HL-60/S4 treated with phorbol 12-myristate 13-acetate at 8.2 ng/mL for 4 days and 3 days (cell line): Measurements from ENCODE around the gene PLEK2.
"Not testable (repeated sequence)": the region's sequence is repeated elsewhere in the genome, so short reads cannot be mapped to it uniquely, and the experiment has no call there.

Experiments
- in situ Hi-C: fragments of 300-500 bp; cut with MboI; formaldehyde crosslinking; loops from 2 replicates; pipeline ENCODE4 v1.15.0; 2022; ENCODE audit warnings: low sequenced_read_pairs

PLEK2 gene

DNA sequence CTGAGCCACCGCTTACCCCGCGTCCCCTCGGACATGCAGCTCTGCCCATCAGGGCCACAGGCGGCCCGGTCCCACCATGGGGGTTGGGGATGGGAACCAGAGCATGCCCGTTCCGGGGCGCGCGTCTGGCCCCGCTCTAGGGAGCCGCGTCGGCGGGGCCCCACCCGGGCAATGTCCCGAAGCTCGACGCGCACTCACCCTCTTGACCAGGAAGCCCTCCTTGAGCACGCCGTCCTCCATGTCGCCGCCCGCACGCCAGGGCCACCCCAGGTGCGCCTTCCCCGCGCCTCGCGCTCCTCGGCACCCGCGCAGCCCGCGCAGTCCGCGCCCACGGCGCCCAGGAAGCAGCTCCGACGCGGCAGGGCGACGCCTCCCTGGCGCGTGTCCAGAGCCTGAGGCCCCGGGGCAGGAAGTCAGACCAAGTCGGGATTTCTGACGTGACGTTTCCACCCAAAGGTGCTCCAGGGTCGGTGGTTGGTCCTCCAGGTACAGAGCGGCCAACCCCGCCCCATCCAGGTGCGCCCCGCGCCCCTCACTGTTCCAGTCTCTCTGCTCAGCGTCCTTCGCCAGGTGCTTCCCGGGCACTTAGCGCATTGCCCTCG lies at the start of gene PLEK2:
TSS of gene PLEK2 (minus strand) at position 346 of the 602 bp plus-strand sequence. CDS start at position 240, 106 bp downstream.
- in situ Hi-C loops, result no loop called here

- in situ Hi-C loops, result no loop called here
Observed at GRCh38 chr14:67461341-67461985, 49.5 kb upstream of the PLEK2 start.

GRCh38 chr14:67459336-67459735 lies 47.4 kb upstream of the PLEK2 start:
- in situ Hi-C loops, result no loop called here

GRCh38 chr14:67457782-67458181 lies 45.8 kb upstream of the PLEK2 start:
- in situ Hi-C loops, result no loop called here

- in situ Hi-C loops, result no loop called here
Observed at GRCh38 chr14:67456732-67457131, 44.8 kb upstream of the PLEK2 start.

GRCh38 chr14:67453575-67454300 lies 41.8 kb upstream of the PLEK2 start:
- in situ Hi-C loops, result no loop called here

DNA sequence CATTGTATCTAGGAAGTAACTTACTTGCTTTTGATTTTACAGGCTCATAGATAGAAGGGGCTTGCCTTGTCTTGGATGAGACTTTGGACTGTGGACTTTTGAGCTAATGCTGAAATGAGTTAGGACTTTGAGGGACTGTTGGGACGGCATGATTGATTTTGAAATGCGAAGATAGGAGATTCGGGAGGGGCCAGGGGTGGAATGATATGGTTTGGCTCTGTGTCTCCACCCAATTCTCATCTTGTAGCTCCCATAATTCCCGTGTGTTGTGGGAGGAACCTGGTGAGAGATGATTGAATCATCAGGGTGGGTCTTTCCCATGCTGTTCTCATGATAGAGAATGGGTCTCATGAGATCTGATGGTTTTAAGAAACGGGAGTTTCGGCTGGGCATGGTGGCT lies 39.7 kb upstream of the PLEK2 start:
- in situ Hi-C loops, result not testable (repeated sequence)

- in situ Hi-C loops, result no loop called here
Observed at GRCh38 chr14:67449096-67449495, 37.1 kb upstream of the PLEK2 start.

DNA sequence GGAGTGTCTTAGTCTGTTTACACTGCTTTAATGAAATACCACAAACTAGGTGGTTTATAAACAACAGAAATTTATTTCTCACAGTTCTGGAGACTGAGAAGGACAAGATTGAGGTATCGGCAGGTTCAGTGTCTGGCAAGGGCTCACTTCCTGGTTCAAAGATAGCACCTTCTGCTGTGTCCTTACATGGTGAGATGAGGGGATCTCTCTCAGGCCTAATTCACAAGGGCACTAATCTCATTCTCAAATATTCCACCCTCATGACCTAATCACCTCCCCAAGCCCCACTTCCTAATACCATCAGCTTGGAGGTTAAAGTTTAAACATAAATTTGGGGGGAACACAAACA lies 35.0 kb upstream of the PLEK2 start:
- in situ Hi-C loops, result no loop called here

GRCh38 chr14:67446371-67447032 lies 34.5 kb upstream of the PLEK2 start:
- in situ Hi-C loops, result no loop called here

- in situ Hi-C loops, result no loop called here
Observed at GRCh38 chr14:67444395-67444794, 32.4 kb upstream of the PLEK2 start.

DNA sequence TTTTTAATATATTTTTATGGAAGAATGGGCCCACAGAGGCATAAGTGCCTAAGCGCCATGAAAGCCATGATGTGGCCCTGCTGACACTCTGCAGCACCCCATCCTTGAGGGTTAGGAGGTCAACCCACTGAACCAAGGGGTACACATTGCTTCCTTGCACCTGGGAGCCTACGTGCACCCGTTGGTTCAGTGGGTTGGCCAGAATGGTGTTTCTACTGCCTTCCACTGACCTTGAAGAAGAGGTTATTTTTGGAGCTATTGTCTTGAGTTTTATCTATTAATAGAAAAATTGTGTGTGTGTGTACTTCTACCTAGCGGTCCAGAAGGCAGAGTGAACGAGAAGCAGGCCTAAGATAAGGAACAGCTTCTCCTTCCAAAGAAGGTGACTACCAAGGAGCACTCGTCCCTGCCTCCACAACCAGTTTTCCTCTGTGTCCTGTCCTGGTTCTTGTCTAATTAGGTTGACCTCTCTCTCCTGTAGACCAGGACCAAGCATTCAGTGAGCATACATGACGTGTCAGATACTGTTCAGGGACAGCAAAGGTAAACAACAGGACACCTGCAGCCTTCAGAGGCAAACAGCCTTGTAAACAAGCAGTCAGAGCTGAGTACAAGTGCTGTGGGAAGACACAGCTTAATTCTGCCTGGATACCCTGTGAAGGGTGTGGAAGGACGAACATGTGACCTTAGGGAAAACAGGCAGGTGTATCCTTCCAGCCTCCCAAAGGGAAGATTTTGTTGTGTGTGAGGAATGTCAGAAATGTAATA lies 30.4 kb upstream of the PLEK2 start:
- in situ Hi-C loops, result no loop called here

- in situ Hi-C loops, result no loop called here
Observed at GRCh38 chr14:67441672-67442071, 29.7 kb upstream of the PLEK2 start.

- in situ Hi-C loops, result no loop called here
Observed at GRCh38 chr14:67441256-67441655, 29.3 kb upstream of the PLEK2 start.

DNA sequence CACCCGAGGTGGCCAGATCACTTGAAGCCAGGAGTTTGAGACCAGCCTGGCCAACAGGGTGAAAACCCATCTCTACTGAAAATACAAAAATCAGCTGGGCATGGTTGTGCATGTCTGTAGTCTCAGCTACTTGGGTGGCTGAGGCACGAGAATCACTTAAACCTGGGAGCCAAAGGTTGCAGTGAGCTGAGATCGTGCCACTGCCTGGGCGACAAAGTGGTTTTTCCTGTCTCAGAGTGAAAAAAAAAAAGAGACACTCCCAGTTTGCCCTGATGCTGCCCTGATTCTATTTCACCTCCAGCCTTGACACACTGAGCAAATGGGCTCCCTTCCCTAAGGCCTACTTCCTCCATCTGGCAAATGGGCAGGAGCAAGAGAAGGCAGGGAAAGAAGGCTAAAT lies 28.5 kb upstream of the PLEK2 start:
- in situ Hi-C loops, result no loop called here

DNA sequence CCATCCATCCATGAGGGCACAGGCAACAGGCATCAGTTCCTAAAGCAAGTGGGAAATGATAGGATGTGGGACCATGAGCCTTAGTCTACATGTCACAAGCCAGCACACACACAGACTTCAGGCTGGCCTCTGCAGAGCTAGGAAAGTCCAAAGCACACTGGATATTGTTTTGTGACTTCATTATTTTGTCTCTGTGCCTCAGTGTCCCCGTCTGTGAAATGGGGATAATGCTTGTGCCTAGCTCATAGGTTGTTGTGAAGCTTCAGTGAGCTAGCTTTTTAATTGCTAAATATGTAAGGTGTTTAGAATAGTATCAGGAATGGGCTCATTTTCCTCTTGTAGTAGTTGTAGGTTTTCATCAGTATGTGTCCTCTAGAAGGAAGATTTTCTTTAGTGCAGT lies 27.0 kb upstream of the PLEK2 start:
- in situ Hi-C loops, result no loop called here

- in situ Hi-C loops, result no loop called here
Observed at GRCh38 chr14:67436006-67436866, 24.3 kb upstream of the PLEK2 start.

DNA sequence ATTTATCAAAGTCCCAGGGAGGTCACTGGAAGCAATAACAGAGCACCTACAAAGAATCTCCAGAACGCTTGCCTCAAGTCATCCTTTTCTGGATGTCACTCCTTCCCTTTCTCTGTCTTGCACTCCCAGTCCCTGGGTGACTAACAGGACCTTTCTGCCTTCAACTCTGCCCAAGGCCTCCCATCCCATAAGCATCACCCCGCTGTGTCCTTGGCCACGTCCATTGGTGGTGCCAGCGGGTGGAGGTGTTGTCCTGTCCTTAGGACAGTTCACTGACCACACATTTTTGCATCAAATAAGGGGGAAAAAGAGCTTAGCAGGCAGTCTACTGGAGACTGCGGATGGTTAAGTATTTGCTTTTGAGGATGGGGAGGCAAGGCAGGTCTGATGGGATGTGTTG lies 23.6 kb upstream of the PLEK2 start:
- in situ Hi-C loops, result no loop called here

DNA sequence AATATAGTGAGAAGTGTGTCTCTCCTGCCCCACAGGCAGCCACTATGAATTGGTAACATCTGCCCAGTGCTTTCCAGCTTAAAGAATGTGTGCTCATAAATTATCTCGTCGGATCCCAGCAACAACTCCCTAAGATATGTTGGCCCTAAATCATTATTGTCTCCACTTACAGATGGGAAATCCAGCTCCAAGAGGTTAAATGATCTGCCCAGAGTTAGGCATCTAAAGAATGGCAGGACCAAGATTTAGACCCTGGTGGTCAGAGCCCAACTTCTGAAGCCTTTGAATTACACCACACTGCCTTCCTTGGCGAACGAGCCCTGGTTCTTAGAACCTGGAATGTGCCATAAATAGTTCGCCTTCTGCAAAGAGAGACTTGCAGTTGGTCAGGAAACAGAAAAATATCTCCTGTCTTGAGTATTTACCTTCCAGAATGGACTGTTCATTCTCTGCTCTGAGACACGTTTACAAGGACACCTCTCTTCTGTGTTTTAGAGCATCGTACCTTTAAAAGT lies 20.1 kb upstream of the PLEK2 start:
- in situ Hi-C loops, result no loop called here
